IMR-90 (cell line): Measurements from ENCODE around the gene SORCS1.

Source experiments
- BHLHE40 ChIP-seq: fragments of 150-350 bp; IDR thresholded peaks from 2 replicates; pipeline ENCODE4 v1.6.1; 2016; ENCODE audit warnings: mild to moderate bottlenecking, low read depth, low read length
- CEBPB ChIP-seq: IDR thresholded peaks from 2 replicates; pipeline ENCODE4 v1.6.1; 2012; ENCODE audit warnings: low read depth, low read length, improper control_type of control experiment
- CTCF ChIP-seq: conservative IDR thresholded peaks from 2 replicates; pipeline ENCODE4 v1.5.1; 2012; ENCODE audit warnings: mild to moderate bottlenecking, low read depth, low read length, improper control_type of control experiment
- ELK1 ChIP-seq: fragments of 150-350 bp; IDR thresholded peaks from 2 replicates; pipeline ENCODE4 v1.6.1; 2016; ENCODE audit warnings: low read depth, mild to moderate bottlenecking, low read length, moderate library complexity, borderline replicate concordance
- FOS ChIP-seq: fragments of 150-350 bp; IDR thresholded peaks from 2 replicates; pipeline ENCODE4 v1.6.1; 2016; ENCODE audit warnings: low read depth, low read length
- POLR2A ChIP-seq: IDR thresholded peaks from 2 replicates; pipeline ENCODE4 v1.6.1; 2012; ENCODE audit warnings: mild to moderate bottlenecking, low read depth, low read length
- USF2 ChIP-seq: fragments of 150-350 bp; IDR thresholded peaks from 2 replicates; pipeline ENCODE4 v1.6.1; 2017; ENCODE audit warnings: mild to moderate bottlenecking, antibody characterized with exemption, low read length, low read depth

GRCh38 chr10:106614293-106614692 is 550.2 kb downstream of the SORCS1 start:
- TF ChIP-seq FOS (no peak), CTCF (no peak), POLR2A (no peak), CEBPB (no peak), ELK1 (no peak), USF2 (no peak), BHLHE40 (no peak)
